Measurements from ENCODE around the gene NPTN.
"Not testable (repeated sequence)": the region's sequence is repeated elsewhere in the genome, so short reads cannot be mapped to it uniquely, and the experiment has no call there.

Gene NPTN

DNA sequence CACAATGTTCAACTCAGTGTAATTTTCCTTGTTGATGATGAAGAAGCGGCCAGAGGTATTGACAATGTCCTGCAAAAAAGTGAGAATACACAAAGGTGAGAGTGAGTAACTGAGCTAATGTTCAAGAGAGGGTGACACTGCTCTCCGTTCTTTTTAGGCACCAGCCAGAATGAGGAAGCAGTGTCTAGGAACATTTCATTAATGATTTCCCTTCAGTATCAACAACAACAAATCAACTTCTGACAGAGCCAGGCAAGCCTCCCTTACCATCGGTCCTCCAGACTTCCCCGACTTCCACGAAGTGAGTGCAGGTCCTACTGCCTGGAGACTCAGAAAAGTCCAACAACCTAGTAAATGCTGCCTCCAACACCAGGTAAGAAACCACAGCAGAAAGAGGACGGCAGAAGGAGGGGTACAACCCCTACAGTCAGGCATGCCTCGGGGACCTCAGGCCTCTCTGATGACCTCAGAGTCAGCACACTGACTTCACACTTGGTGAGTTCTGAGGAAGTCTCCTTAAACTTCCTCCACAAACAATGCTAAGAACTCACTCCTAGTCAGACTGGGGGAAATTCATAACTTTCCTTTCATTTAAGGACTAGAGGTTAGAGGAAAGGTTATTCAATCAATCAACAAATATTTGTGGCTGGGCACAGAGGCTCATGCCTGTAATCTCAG is 62.7 kb downstream of the NPTN start:
- DNase-seq (ENCODE audit: low read depth) = no peak

DNA sequence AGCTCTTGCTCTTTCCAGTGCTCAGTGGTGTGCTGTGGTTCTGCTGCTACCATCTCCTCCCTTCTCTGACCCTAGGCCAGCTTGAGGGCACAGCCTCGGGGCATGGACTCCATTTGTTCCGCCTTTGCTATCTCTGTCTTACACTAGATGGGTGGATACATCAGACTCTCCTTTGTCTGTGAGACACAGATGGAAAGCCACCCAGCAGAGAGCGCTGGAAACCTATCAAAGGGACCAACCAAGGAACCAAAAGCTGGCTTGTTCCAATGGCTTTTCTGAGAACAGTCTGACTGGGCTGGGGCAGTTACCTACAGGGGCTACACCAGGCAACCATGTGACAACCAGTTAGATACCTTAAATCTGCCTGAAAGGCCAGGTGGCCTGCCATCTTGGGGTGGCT is 63.8 kb downstream of the NPTN start:
- DNase-seq (ENCODE audit: low read depth) = no peak

DNA sequence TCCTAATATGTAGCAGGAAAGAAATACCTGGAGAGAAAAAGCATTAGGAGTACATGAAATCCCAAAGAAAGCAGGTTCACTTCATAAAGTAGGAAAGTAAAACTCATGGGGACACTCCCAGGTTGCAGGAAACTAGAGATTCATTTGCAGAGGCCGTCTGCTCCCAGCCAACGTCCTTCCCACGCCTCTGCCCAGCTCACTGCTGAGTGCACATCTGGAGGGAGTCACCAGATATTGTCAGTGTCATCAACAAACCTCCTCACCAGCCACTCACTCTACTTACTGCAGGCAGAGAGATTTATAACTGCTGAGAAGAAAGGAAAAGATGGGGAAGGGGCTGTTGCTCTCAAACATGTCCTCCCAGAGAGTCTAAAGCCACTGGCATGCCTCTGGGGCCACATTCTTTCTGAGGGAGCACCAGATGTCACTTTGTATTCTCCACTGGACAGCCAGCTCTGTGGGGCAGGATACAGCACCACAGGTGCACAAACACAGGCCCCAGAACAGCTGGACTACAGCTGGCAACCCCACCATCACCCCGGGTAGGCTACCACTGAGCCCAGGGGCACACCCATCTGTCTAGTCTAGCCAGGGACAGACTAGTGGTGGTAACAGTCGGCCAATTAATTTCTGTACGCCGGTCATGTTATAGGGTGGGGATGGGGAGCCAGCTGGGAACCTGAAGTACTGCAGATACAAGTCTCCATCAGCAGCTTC is 64.5 kb downstream of the NPTN start:
- DNase-seq (ENCODE audit: low read depth) = no peak

- no peak for DNase-seq (ENCODE audit: low read depth)
These were observed 66.2 kb downstream of the NPTN start for GRCh38 chr15:73567020-73567419.

- DNase-seq (ENCODE audit: low read depth) = peak; percentile 48
These were observed 68.9 kb downstream of the NPTN start for GRCh38 chr15:73564255-73564654.

- DNase-seq (ENCODE audit: low read depth) = peak; percentile 68
These were observed 72.6 kb downstream of the NPTN start for GRCh38 chr15:73560501-73561117.

DNA sequence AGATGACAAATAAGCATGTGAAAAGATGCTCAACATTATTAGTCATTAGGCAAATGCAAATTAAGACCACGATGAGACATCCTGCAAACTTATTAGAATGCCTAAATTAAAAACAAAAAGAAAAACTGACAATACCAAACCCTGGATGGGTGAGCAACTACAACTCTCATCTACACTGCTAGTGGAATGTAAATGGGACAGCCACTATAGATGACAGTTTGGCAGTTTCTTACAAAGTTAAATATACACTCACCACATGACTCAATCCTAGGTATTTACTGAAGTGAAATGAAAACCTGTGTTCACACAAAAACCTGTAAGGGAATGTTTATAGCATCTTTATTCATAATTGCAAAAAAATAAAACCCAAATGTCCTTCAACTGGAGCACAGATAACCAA is 74.7 kb downstream of the NPTN start:
- no peak for DNase-seq (ENCODE audit: low read depth)

- DNase-seq (ENCODE audit: low read depth) = no peak
These were observed 78.1 kb downstream of the NPTN start for GRCh38 chr15:73555080-73555479.

DNA sequence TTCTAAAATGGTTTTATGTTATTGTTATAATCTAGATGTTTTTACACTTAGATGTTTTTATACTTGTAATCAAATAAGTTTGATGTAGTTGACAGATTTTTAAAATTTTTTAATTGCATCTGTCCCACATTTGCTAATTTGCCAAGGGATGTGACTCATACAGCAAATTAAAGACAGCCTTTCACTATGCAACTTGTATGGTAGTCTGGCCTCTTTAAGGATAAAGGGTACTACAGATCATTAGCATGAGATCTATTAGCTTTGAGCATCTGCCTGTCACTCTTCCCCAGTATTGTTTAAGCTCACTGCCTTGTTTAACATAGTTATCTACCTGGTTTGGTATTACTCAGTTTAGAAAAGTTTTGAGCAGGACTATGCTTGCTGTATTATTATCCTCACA is 83.0 kb downstream of the NPTN start:
- DNase-seq (ENCODE audit: low read depth) = no peak

DNA sequence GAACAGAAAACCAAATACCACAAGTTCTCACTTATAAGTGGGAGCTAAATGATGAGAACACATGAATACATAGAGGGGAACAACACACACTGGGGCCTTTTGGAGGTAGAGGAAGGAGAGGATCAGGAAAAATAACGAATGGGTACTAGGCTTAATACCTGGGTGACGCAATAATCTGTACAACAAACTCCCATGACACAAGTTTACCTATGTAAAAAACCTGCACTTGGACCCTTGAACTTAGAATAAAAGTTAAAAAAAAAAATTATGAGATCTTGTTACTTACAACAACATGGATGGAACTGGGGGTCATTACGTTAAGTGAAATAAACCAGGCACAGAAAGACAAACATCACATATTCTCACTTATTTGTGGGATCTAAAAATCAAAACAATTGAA is 84.3 kb downstream of the NPTN start:
- not testable (repeated sequence) for DNase-seq (ENCODE audit: low read depth)

- DNase-seq (ENCODE audit: low read depth) = no peak
These were observed 91.7 kb downstream of the NPTN start for GRCh38 chr15:73541479-73541878.

GRCh38 chr15:73540161-73540560 is 93.0 kb downstream of the NPTN start:
- DNase-seq (ENCODE audit: low read depth) = peak; percentile 18

DNA sequence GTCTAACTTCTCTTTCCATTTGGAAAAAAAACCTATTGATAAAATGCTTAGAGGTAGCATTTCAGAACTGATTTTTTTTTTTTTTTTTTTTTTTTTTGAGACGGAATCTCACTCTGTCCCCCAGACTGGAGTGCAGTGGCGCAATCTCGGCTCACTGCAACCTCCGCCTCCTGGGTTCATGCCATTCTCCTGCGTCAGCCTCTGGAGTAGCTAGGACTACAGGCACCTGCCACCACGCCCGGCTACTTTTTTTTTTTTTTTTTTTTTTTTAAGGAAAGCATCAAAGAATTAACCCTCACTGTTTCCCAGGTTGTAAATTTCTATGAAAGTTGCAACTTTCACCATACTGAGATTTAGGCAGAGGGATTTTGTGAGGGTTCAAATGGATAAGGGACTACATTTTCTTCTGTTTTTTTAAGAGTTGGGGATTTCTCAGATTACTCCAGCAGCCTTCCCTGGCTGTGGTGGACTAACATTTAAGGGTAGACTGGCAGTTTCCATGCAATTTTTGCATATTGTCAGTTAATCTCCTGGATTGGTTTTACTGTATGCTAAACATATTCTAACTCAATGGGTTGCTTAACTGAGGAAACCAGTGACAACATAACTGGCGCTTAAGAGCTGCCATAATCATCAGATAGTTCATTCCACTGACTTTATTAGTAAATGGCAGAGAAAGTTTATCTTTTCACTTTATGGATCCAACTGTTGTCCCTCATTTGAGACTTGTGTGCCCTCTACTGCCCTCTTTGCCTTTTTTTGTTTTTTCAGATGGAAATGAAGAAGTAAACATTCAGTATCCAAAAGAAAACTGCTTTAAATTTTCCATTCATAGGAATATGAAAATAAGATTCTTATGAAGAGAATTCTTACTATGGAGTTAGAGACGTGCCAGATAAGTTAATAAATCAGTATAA is 93.7 kb downstream of the NPTN start:
- peak; percentile 1 for DNase-seq (ENCODE audit: low read depth)

DNA sequence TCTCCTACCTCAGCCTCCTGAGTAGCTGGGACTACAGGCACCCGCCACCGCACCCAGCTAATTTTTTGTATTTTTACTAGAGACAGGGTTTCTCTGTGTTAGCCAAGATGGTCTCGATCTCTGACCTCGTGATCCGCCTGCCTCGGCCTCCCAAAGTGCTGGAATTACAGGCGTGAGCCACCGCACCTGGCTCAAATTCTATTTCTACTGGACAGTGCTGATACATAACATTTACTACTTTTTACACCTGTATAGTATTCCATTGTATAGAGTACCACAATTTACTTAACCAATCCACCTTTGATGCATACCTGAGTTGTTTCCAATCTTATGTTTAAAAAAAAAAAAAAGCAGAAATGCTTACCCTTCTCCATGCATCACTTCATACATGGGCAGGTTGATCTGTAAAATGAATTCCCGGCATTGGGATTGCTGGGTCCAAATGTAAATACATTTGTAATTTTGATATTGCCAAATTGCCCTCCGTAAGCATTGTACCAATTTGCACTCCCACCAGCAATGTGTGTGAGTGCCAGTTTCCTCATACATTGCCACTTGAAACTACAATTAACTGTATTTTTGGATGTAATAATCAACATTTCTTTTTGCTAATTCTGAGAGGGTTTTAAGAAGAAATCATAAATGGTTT is 94.5 kb downstream of the NPTN start:
- DNase-seq (ENCODE audit: low read depth) = no peak

GRCh38 chr15:73538123-73538522 is 95.1 kb downstream of the NPTN start:
- no peak for DNase-seq (ENCODE audit: low read depth)

DNA sequence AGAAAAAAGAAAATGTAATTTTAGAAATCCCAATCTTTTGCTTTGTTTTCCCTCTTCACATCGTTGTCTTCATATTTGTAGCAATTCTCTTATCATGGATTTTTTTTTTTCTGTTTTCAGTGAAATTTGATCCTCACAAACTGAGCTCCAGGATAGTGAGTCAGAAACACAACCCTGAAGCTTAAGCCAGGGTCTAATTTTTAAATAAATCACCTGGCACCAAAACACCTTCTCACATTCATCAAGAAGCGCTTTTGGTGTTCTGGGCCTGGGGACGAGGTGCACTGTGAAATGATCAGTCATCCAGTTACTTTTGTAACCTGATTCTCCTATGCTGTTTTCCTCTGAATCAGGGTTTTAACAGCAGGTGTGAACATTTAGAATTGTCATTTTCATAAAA is 102.5 kb downstream of the NPTN start:
- DNase-seq (ENCODE audit: low read depth) = peak; percentile 23

DNA sequence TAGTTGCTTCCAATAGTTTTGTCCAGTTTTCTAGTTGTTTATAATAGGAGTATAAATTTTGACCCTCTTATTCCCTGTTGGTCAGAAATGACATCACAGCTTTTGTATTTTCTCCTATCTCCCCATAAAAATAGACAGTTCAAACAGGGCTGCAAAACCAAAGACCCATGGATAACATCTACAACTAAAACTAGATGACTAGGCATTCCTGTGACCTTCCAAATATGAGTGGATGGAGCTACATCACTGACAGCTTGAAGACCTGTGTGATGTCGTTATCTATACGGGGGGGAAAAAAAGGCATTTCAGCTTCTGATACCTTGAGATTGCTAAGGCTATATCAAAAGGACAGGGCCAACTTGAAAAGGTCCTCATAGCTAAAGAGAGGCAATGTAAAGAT is 105.6 kb downstream of the NPTN start:
- DNase-seq (ENCODE audit: low read depth) = no peak

DNA sequence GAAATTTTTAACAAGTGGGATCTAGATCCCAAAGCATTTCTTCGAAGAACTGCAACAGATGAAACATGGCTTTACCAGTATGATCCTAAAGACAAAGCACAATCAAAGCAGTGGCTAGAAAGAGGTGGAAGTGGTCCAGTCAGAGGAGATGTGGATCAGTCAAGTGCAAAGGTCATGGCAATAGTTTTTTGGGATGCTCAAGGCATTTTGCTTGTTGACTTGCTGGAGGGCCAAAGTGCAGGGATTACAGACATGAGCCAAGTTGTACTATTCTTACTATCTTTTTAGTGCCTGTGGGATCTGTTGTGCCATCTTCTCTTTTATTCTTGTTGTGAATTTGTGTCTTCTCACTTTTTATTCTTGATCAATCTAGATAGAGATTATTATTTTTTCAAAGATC is 108.3 kb downstream of the NPTN start:
- no peak for DNase-seq (ENCODE audit: low read depth)

GRCh38 chr15:73522011-73522410 is 111.2 kb downstream of the NPTN start:
- no peak for DNase-seq (ENCODE audit: low read depth)

DNA sequence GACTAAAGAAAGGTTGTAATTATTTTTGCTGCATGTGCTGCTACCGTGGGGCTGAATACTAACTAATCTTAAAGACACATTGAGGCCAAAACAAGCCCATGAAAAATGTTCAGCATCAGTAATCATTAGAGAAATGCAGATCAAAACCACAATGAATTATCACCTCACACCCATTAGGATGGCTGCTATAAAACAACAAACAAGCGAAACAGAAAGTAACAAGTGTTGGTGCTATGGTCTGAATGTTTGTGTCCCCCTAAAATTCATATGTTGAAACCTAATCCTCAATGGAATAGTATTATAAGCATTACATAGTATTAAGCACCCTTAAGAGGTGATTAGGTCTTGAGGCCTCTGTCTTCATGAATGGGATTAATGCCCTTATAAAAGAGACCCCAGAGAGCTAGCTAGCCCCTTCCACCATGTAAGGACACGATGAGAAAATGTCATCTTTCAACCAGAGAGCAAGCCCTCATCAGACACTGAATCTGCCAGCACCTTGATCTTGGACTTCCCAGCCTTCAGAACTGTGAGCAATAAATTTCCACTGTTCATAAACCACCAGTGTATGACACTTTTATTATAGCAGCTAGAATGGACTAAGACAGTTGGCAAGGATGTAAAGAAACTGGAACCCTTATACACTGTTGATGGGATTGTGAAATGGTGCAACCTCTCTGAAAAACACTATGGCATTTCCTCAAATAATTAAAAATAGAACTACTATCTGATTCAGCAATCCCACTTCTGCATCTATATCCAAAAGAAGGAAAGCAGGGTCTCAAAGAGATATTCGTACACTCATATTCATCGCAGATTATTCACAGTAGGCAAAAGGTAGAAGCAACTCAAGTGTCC is 114.1 kb downstream of the NPTN start:
- no peak for DNase-seq (ENCODE audit: low read depth)
